Measurements from ENCODE around the gene LRRC8D.
"Not testable (repeated sequence)": the region's sequence is repeated elsewhere in the genome, so short reads cannot be mapped to it uniquely, and the experiment has no call there.

LRRC8D gene

DNA sequence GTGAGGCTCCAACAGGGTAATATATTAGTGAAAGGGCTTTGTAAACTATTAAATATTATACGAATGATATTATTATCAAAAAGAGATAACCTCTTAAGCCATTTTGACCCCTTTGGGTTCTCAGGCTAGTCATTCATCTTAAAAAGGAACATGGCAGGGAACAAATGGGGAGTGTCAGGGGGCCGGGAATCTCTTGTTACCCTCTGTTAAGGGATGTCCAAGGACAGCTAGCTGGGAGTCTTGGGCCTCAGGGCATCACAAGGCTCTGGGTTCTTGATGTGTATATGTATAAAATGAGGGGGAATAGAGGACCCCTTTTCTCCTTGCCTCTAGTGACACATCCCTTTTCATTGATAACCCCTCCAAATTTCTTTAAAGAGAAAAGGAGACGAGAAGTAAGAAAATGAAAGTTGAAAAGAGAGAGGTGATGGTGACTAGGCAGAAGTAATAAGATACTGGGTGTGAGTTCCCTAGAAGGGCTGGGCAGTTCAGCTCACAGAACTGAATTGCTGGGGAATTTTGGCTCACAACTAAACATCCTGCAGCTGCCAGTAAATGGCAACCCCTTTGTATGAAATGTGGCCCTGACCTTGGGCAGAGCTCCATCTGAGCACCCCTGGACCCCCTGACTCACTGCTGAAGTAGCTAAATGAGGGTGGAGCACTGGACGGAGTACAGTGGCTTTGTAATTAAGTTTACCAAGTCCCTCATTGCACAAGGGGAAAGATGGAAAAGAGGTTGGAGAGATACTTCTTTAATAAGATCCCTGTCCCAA, 154.1 kb downstream of the LRRC8D start:
- no peak overlapping the region for H3K27ac ChIP-seq
- TF ChIP-seq, protein P1, sequence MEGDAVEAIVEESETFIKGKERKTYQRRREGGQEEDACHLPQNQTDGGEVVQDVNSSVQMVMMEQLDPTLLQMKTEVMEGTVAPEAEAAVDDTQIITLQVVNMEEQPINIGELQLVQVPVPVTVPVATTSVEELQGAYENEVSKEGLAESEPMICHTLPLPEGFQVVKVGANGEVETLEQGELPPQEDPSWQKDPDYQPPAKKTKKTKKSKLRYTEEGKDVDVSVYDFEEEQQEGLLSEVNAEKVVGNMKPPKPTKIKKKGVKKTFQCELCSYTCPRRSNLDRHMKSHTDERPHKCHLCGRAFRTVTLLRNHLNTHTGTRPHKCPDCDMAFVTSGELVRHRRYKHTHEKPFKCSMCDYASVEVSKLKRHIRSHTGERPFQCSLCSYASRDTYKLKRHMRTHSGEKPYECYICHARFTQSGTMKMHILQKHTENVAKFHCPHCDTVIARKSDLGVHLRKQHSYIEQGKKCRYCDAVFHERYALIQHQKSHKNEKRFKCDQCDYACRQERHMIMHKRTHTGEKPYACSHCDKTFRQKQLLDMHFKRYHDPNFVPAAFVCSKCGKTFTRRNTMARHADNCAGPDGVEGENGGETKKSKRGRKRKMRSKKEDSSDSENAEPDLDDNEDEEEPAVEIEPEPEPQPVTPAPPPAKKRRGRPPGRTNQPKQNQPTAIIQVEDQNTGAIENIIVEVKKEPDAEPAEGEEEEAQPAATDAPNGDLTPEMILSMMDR (conservative IDR thresholded peaks at IDR 0.05), result no peak
- no peak for TF ChIP-seq ZFX (IDR thresholded peaks at IDR 0.05)

DNA sequence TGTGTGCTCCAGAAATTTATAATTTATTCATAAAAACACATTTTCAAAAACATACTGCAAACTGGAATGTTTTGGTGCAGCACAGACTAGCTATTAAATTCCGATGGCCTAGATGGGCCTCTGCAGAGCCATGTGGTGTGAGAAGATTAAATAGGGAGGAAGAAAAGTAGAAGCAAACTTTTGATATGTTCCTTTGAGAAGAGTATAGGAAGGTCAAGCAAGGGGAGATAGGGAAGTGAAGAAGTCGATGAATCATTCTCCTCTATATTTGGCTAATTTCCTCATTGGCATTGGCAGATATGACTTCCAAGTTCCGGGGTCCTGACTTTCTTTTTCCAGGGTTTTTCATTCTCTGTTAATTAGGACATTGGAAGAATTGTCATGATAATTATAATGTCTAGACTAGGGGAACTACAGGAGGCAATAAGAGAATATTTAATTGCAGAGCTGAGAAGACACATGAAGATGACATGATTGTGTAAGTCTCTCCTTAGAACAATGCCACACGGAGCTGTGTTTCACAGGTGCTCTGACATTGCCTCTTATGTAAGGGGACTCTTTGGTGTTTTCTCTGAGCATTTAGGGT, 154.8 kb downstream of the LRRC8D start:
- no peak overlapping the region for H3K27ac ChIP-seq
- no peak for TF ChIP-seq ZFX (IDR thresholded peaks at IDR 0.05)
- TF ChIP-seq, protein P1 (conservative IDR thresholded peaks at IDR 0.05), result no peak

GRCh38 chr1:89978755-89979154, 157.9 kb downstream of the LRRC8D start:
- TF ChIP-seq, protein P1 (conservative IDR thresholded peaks at IDR 0.05), result no peak
- TF ChIP-seq ZFX (IDR thresholded peaks at IDR 0.05), result no peak

GRCh38 chr1:89980605-89981004, 159.8 kb downstream of the LRRC8D start:
- no peak for TF ChIP-seq ZFX (IDR thresholded peaks at IDR 0.05)
- TF ChIP-seq, protein P1 (conservative IDR thresholded peaks at IDR 0.05), result no peak
- H3K27ac ChIP-seq, result no peak overlapping the region

More at GRCh38 chr1:89978755-89979154, 157.9 kb downstream of the LRRC8D start:
- H3K27ac ChIP-seq, result no peak overlapping the region

- H3K27ac ChIP-seq, result not testable (repeated sequence)
Observed at GRCh38 chr1:89982846-89983245, 162.0 kb downstream of the LRRC8D start.

- H3K27ac ChIP-seq, result not testable (repeated sequence)
Observed at GRCh38 chr1:89984564-89985116, 163.8 kb downstream of the LRRC8D start.

DNA sequence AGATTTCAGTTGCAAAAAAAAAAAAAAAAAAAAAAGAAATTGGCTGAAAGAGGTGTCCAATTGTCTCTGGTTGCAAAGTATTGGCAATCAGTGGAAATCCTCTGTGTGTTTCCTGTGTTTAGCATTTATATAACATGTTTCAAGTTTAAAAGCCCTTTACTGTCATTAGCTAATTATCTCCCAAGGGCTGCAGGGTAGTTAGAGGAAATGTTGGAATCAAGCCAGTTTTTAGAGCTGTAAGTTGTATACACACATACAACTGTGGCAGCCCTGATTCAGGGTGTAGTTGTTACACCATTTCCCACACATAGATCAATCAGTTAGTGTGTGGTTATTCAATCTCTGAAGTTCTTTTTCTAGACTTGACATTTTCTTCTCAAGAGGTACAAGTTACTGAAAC, 165.2 kb downstream of the LRRC8D start:
- TF ChIP-seq ZFX (IDR thresholded peaks at IDR 0.05), result no peak
- TF ChIP-seq, protein P1 (conservative IDR thresholded peaks at IDR 0.05), result no peak

More for the DNA sequence above, 165.2 kb downstream of the LRRC8D start:
- no peak overlapping the region for H3K27ac ChIP-seq
